ENCODE measurements around the gene ZEB2. TPM values are rescaled to one million over a fixed set of nuclear protein-coding genes. Genes with fewer than 3 reads are reported as not detected.

The ZEB2 gene
- total RNA-seq, 1 donor from 2014 or later = 6.3 TPM

GRCh38 chr2:144468823-144469595 is 50.9 kb downstream of the ZEB2 start:
- no peak overlapping the region for H3K4me3 ChIP-seq (ENCODE audit: low read depth, low read length)
- TF ChIP-seq, protein P1, sequence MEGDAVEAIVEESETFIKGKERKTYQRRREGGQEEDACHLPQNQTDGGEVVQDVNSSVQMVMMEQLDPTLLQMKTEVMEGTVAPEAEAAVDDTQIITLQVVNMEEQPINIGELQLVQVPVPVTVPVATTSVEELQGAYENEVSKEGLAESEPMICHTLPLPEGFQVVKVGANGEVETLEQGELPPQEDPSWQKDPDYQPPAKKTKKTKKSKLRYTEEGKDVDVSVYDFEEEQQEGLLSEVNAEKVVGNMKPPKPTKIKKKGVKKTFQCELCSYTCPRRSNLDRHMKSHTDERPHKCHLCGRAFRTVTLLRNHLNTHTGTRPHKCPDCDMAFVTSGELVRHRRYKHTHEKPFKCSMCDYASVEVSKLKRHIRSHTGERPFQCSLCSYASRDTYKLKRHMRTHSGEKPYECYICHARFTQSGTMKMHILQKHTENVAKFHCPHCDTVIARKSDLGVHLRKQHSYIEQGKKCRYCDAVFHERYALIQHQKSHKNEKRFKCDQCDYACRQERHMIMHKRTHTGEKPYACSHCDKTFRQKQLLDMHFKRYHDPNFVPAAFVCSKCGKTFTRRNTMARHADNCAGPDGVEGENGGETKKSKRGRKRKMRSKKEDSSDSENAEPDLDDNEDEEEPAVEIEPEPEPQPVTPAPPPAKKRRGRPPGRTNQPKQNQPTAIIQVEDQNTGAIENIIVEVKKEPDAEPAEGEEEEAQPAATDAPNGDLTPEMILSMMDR (conservative IDR thresholded peaks at IDR 0.05; ENCODE audit: low read depth, low read length) = no peak
- DNase-seq (ENCODE audit: low read depth) = no peak

GRCh38 chr2:144467502-144468137 is 52.3 kb downstream of the ZEB2 start:
- TF ChIP-seq, protein P1 (conservative IDR thresholded peaks at IDR 0.05; ENCODE audit: low read depth, low read length) = no peak
- DNase-seq (ENCODE audit: low read depth) = no peak
- H3K4me3 ChIP-seq (ENCODE audit: low read depth, low read length) = no peak overlapping the region

DNA sequence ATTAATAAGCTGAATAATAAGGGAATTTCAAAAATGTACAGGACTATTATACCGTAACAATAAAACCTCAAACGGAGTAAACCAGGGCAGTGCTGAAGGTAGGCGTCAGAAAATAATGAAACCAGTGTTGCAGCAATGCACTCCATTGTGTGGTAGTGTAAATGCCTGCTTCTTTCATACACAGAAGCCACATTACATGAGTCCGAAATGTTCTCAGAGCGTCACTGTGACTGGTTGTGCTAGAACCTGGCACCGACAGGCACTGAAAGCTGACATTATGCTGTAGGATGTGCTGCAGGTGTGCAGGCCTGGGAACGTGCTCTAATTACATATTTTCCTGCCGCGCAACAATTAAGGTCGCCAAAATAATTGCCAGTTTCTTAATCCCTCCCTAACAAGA is 53.3 kb downstream of the ZEB2 start:
- H3K4me3 ChIP-seq (ENCODE audit: low read depth, low read length) = no peak overlapping the region
- DNase-seq (ENCODE audit: low read depth) = no peak
- TF ChIP-seq, protein P1 (conservative IDR thresholded peaks at IDR 0.05; ENCODE audit: low read depth, low read length) = no peak

GRCh38 chr2:144465749-144466148 is 54.2 kb downstream of the ZEB2 start:
- DNase-seq (ENCODE audit: low read depth) = no peak
- no peak overlapping the region for H3K4me3 ChIP-seq (ENCODE audit: low read depth, low read length)
- TF ChIP-seq, protein P1 (conservative IDR thresholded peaks at IDR 0.05; ENCODE audit: low read depth, low read length) = no peak

- TF ChIP-seq, protein P1 (conservative IDR thresholded peaks at IDR 0.05; ENCODE audit: low read depth, low read length) = no peak
- DNase-seq (ENCODE audit: low read depth) = no peak
- no peak overlapping the region for H3K4me3 ChIP-seq (ENCODE audit: low read depth, low read length)
Measured at GRCh38 chr2:144464730-144465129, 55.2 kb downstream of the ZEB2 start.

- no peak overlapping the region for H3K4me3 ChIP-seq (ENCODE audit: low read depth, low read length)
- no peak for DNase-seq (ENCODE audit: low read depth)
- TF ChIP-seq, protein P1 (conservative IDR thresholded peaks at IDR 0.05; ENCODE audit: low read depth, low read length) = no peak
Measured at GRCh38 chr2:144463266-144463665, 56.7 kb downstream of the ZEB2 start.
